GM23248 (cell line): ENCODE results near the gene PSMG1. TPM values are rescaled to one million over a fixed set of nuclear protein-coding genes. Genes with fewer than 3 reads are reported as not detected.

Experiments
- DNase-seq: peaks from one replicate; pipeline ENCODE4 v3.0.0-alpha.2; 2015
- H2AFZ ChIP-seq: fragments of 200-600 bp; sonication (generic); 2 replicates; pipeline ENCODE4 v1.6.1; 2016; ENCODE audit warnings: antibody characterized with exemption
- H3F3A ChIP-seq: fragments of 200-600 bp; sonication (generic); 2 replicates; pipeline ENCODE4 v1.6.1; 2016; ENCODE audit warnings: mild to moderate bottlenecking, antibody characterized with exemption, mixed run types; ENCODE audit not compliant: insufficient read depth
- H3K27ac ChIP-seq: fragments of 200-600 bp; sonication (generic); 2 replicates; pipeline ENCODE4 v1.5.1; 2016; ENCODE audit warnings: mild to moderate bottlenecking
- H3K27me3 ChIP-seq: fragments of 200-600 bp; sonication (generic); replicated peaks from 2 replicates; pipeline ENCODE4 v1.6.1; 2016; ENCODE audit warnings: mild to moderate bottlenecking; ENCODE audit not compliant: insufficient read depth
- H3K36me3 ChIP-seq: fragments of 200-600 bp; sonication (generic); 2 replicates; pipeline ENCODE4 v1.6.1; 2016; ENCODE audit warnings: low read depth, mild to moderate bottlenecking
- H3K4me1 ChIP-seq: fragments of 200-600 bp; sonication (generic); 2 replicates; pipeline ENCODE4 v1.6.1; 2016; ENCODE audit warnings: mild to moderate bottlenecking; ENCODE audit not compliant: insufficient read depth
- H3K4me2 ChIP-seq: fragments of 200-600 bp; sonication (generic); one replicate; pipeline ENCODE4 v1.6.1; 2016; ENCODE audit warnings: mild to moderate bottlenecking; ENCODE audit not compliant: unreplicated experiment
- H3K4me3 ChIP-seq: fragments of 200-600 bp; sonication (generic); 2 replicates; pipeline ENCODE4 v1.5.1; 2016; ENCODE audit warnings: mild to moderate bottlenecking
- H3K79me2 ChIP-seq: fragments of 200-600 bp; sonication (generic); 2 replicates; pipeline ENCODE4 v1.6.1; 2016; ENCODE audit warnings: mild to moderate bottlenecking; ENCODE audit not compliant: insufficient read depth
- H3K9ac ChIP-seq: fragments of 200-600 bp; sonication (generic); 2 replicates; pipeline ENCODE4 v1.6.1; 2016; ENCODE audit warnings: mild to moderate bottlenecking
- H3K9me2 ChIP-seq: fragments of 200-600 bp; sonication (generic); 2 replicates; pipeline ENCODE4 v1.6.1; 2016; ENCODE audit warnings: mixed run types, mild to moderate bottlenecking, moderate library complexity; ENCODE audit not compliant: insufficient read depth
- H3K9me3 ChIP-seq: fragments of 200-600 bp; sonication (generic); one replicate; pipeline ENCODE4 v1.6.1; 2017; ENCODE audit warnings: low read depth
- H4K20me1 ChIP-seq: fragments of 200-600 bp; sonication (generic); 2 replicates; pipeline ENCODE4 v1.6.0; 2016; ENCODE audit not compliant: insufficient read depth
- EZH2 ChIP-seq: fragments of 200-600 bp; sonication (generic); IDR thresholded peaks from 2 replicates; pipeline ENCODE4 v1.6.1; 2018; ENCODE audit warnings: antibody characterized with exemption, mild to moderate bottlenecking; ENCODE audit not compliant: insufficient read depth, poor library complexity, severe bottlenecking
- EZH2phosphoT487 ChIP-seq: fragments of 200-600 bp; sonication (generic); IDR thresholded peaks from 2 replicates; pipeline ENCODE4 v1.6.1; 2018; ENCODE audit warnings: antibody characterized with exemption, moderate library complexity, mild to moderate bottlenecking, low read depth; ENCODE audit not compliant: insufficient read depth
- WGBS, 2 experiments: methylation state at CpG; one replicate each; pipeline ENCODE4 v1.1.6; 2015 to 2017; ENCODE audit warnings: low lambda C conversion rate in 2 of 2, low coverage in 1 of 2; ENCODE audit errors: missing lambda C conversion rate in 2 of 2; 5-methylcytosine and 5-hydroxymethylcytosine counted together
- in situ Hi-C: fragments of 300-500 bp; cut with MboI; formaldehyde crosslinking; loops from 2 replicates; pipeline ENCODE4 v1.15.0; 2020
- polyA plus RNA-seq: library from polyadenylated mRNA; unstranded; fragments of >200 nt; fragmentation: Nextera tagmentation; extraction: Ambion mirVana; gene quantifications from 2 replicates; pipeline ENCODE4 v1.2.1, GENCODE V29; 2016
- total RNA-seq: library from RNA; depleted of rRNA; stranded (reverse); fragments of >200 nt; shearing (Covaris generic); gene quantifications from 2 replicates; pipeline ENCODE4 v1.2.3, GENCODE V29; 2014; rRNA removed

The PSMG1 gene, protein sequence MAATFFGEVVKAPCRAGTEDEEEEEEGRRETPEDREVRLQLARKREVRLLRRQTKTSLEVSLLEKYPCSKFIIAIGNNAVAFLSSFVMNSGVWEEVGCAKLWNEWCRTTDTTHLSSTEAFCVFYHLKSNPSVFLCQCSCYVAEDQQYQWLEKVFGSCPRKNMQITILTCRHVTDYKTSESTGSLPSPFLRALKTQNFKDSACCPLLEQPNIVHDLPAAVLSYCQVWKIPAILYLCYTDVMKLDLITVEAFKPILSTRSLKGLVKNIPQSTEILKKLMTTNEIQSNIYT
- total RNA-seq, result 40.7 and 64.7 TPM in 2 replicates
- 88.0 and 99.2 TPM in 2 replicates for polyA plus RNA-seq

DNA sequence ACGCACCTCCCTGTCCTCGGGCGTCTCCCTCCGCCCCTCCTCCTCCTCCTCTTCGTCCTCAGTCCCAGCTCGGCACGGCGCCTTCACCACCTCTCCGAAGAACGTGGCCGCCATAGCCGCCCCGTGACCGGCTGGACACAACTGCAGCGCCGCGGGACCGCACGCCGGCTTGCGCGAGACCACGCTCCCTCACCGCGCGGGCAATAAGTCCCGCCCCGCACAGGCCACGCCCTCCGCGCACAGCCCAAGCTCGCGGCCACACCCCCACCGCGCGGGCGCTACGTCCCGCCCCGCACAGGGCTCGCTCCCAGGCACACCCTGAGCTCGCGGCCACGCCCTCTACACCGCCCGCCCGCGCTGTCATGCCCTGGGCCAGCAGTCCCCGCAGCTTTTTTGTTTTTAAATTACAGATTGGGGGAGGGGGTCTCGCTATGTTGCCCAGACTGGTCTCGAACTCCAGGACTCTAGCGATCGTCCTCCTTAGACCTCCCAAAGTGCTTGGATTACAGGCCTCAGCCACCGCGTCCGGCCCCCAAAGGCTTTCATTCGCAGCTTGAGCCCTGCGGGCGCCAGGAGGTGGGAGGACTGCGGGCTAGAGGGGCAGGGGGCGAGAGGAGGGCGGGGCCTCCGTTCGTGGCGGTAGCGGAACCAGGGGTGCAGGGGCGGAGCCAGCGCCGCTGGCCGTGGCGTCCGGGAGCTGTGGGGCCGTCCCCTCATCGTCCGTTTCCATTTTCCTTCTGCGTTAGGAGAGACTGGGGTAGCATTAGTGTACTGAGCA is at the start of gene PSMG1:
Gene PSMG1 (minus strand): TSS at position 180 of the 778 bp plus-strand sequence. CDS start 66 bp downstream, at position 114.
- H2AFZ ChIP-seq, result peak within 1 kb of the TSS; percentile 78
- 1% methylated on average over 49 to 76 of the region's 76 CpGs for WGBS, 2 experiments
- H3K9ac ChIP-seq, result peak within 1 kb of the TSS; percentile 97
- peak within 1 kb of the TSS; percentile 81 for H3K4me3 ChIP-seq
- no peak for TF ChIP-seq EZH2phosphoT487
- TF ChIP-seq EZH2, result no peak
- peaks cover 45% of the 10 kb centered on the region for H3K79me2 ChIP-seq
- H3K27ac ChIP-seq, result peak within 1 kb of the TSS; percentile 89
- peaks cover 9% of the 10 kb centered on the region; the same call in 1 of the 2 replicates for H3K36me3 ChIP-seq
- peaks cover 26% of the 10 kb centered on the region; the same call in 1 of the 2 replicates for H3K4me1 ChIP-seq
- peak within 1 kb of the TSS; percentile 85 for H3K4me2 ChIP-seq
- in situ Hi-C loops, result no loop called here
- no peaks in the 10 kb centered on the region for H3K9me2 ChIP-seq
- no peaks in the 10 kb centered on the region for H3K27me3 ChIP-seq
- peaks cover 12% of the 10 kb centered on the region for H3F3A ChIP-seq
- no peaks in the 10 kb centered on the region for H4K20me1 ChIP-seq
- DNase-seq, result peak; percentile 99
- no peaks in the 10 kb centered on the region for H3K9me3 ChIP-seq

DNA sequence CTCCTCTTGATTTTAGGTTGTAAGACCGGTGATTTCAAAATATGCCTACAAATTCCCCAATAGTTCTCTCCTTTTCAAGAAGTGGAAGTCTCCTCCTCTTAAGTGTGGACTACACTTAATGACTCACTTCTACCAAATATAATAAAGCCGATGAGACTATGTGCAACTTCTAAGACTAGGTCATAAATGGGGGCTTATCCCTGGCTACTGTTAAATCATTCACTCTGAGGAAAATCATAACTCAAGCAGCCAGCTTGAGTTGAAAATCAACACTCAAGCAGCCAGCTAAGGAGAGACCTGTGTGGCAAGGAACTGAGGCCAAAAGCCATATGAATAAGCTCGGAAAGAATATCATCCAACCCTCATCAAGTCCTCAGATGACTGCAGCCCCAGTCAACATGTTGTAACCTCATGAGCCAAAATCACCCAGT is 49.6 kb upstream of the PSMG1 start:
- H3K36me3 ChIP-seq, result peaks cover 49% of the 10 kb centered on the region

DNA sequence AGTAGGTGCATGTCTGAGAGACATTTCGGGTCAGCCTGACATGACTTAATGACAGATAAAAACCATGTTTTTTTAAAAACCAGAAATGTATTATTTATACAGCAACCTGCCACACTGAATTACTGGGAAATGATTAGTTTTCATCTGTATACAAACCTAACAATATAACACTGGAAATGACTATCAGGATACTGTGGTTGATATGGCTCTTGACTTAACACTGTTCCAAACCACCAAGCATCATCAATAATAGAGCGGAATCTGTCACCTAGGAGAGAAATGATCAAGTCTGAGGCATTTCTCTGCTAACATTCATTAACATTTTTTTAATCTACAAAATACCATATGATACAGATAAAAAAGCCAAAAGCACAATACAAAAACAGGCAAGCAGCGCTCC is 41.7 kb upstream of the PSMG1 start:
- Histone ChIP-seq H3K9me3 (no peaks in the 10 kb centered on the region), H4K20me1 (no peaks in the 10 kb centered on the region), H3K4me1 (no peaks in the 10 kb centered on the region), H2AFZ (no peak overlapping the region), H3K36me3 (peaks cover 53% of the 10 kb centered on the region; the same call in 1 of the 2 replicates), H3K79me2 (peaks cover 13% of the 10 kb centered on the region; the same call in 1 of the 2 replicates), H3K27ac (no peak overlapping the region), H3K4me3 (no peak overlapping the region), H3K9ac (no peak overlapping the region), H3F3A (peaks cover 3% of the 10 kb centered on the region; the same call in 1 of the 2 replicates), H3K4me2 (no peak overlapping the region), H3K9me2 (no peaks in the 10 kb centered on the region), H3K27me3 (no peaks in the 10 kb centered on the region)
- 96 to 100% methylated on average over 3 of the region's 3 CpGs for WGBS, 2 experiments
- no peak for DNase-seq
- no peak for TF ChIP-seq EZH2
- no peak for TF ChIP-seq EZH2phosphoT487
- in situ Hi-C loops, result no loop called here

More for the DNA sequence above, 49.6 kb upstream of the PSMG1 start:
- Histone ChIP-seq H3K4me1 (no peaks in the 10 kb centered on the region), H4K20me1 (no peaks in the 10 kb centered on the region), H3F3A (no peaks in the 10 kb centered on the region), H3K4me2 (no peak overlapping the region), H2AFZ (no peak overlapping the region), H3K79me2 (peaks cover 42% of the 10 kb centered on the region), H3K4me3 (no peak overlapping the region), H3K9ac (no peak overlapping the region), H3K9me2 (no peaks in the 10 kb centered on the region), H3K27ac (no peak overlapping the region), H3K9me3 (no peaks in the 10 kb centered on the region), H3K27me3 (no peaks in the 10 kb centered on the region)
- peak; percentile 25 for DNase-seq
- 91 to 97% methylated on average over 3 of the region's 3 CpGs for WGBS, 2 experiments
- in situ Hi-C loops, result no loop called here
- no peak for TF ChIP-seq EZH2
- TF ChIP-seq EZH2phosphoT487, result no peak

GRCh38 chr21:39221997-39222486 is 38.8 kb upstream of the PSMG1 start:
- Histone ChIP-seq H3F3A (peaks cover 3% of the 10 kb centered on the region; the same call in 1 of the 2 replicates), H3K79me2 (peaks cover 4% of the 10 kb centered on the region; the same call in 1 of the 2 replicates), H3K27me3 (no peaks in the 10 kb centered on the region), H3K27ac (no peak overlapping the region), H3K36me3 (peaks cover 47% of the 10 kb centered on the region), H3K9me2 (no peaks in the 10 kb centered on the region), H3K4me2 (no peak overlapping the region), H4K20me1 (no peaks in the 10 kb centered on the region), H3K9ac (no peak overlapping the region), H3K4me3 (no peak overlapping the region), H3K4me1 (no peaks in the 10 kb centered on the region), H3K9me3 (no peaks in the 10 kb centered on the region), H2AFZ (no peak overlapping the region)
- WGBS, 2 experiments, result 94 to 97% methylated on average over 3 of the region's 3 CpGs
- in situ Hi-C loops, result no loop called here
- no peak for TF ChIP-seq EZH2
- no peak for DNase-seq
